ENCODE data around the gene MRPL55. TPM values are rescaled to one million over a fixed set of nuclear protein-coding genes. Genes with fewer than 3 reads are reported as not detected.
A peak's percentile ranks its signal among the peaks of the same experiment; 100 is the strongest.
"Not testable (repeated sequence)": the region's sequence is repeated elsewhere in the genome, so short reads cannot be mapped to it uniquely, and the experiment has no call there.

The MRPL55 gene
- total RNA-seq, 1 donor from 2014 or later = 43.7 TPM

DNA sequence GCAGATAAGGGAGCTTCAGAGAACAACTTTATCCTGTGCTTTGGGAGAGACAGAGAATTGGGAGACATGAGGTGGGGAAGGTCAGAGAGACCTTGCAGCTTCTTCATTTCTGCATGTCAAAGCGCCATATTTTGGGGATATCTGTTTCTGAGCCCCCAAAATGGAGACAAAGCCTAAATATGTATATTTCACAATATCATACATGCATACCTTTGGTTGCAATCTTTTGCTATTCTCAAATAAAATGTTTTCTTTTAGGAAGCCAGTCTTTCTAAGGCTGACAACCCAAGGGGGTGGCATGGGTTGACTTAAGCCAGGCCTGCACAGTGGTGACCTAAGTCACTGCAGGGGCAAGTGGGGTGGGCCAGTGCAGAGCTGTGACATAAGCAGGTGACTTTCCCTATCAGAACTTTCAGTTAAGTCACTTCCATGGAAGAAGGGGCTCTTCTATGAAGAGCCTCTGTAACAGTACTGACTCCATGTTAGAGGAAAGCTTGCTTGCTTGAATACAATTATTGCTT, 13.9 kb upstream of the MRPL55 start:
- DNase-seq (ENCODE audit: low spot score) = no peak

DNA sequence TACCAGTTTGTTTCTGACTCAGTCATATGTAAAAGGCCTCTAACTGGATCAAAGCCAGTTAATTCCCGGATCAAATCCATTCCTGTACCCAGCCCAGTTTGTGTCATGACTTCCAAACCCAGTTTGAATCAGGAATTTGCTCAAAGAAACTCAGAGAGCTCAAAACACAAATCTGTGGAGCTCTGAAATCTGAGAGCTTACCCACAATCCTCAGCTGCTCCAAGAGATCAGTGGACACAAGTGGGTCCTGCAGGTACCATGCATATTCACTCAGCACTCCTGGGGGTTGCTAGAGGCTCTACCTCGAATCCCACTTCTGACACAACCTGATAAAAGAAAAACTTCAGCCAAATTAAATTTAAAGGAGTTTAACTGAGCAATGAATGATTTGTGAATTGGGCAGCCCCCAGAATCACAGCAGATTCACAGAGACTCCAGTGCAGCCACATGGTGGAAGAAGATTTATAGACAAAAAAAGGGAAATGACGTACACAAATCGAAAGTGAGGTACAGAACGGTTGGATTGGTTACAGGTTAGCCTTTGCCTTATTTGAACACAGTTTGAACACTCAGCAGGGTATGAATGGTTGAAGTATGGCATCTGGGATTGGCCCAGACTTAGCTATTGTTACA, 11.9 kb upstream of the MRPL55 start:
- DNase-seq (ENCODE audit: low spot score) = no peak

DNA sequence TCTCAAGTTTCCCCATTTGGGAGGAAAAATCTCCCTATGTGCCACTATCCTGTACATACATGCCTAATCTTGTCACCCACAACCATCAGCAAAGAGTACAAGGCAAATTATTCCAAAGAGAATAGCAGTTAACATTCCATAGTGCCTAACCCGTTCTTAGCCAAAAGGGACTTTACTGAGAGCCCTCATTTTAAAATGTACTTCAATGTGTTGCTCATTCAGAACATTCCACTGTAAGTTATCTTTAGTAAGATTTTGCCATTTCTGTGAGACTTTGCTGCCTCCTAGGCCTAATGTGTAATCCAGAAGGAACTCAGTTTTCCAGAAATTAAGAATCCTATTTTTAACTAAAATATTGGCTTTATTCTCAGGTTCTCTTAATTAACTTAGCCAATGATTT, 11.3 kb upstream of the MRPL55 start:
- no peak for DNase-seq (ENCODE audit: low spot score)

DNA sequence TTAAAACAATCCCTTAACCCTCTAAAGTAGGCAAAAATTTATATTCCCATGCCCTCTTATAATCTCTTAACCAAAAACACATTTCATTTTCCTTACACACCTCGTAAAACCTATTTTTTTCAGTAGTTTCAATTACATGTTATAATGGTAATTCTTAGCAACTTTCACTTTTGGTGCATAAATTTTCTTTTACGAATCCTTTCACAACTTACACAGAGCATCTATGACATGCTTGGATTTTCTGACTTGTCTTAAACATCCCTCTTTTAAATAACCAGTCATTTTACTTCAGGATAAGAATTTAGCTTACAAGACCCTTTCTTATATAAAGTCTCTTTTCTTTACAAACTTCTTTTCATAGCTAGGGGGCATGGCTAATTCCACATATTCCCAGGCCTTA, 8.9 kb upstream of the MRPL55 start:
- no peak for DNase-seq (ENCODE audit: low spot score)

DNA sequence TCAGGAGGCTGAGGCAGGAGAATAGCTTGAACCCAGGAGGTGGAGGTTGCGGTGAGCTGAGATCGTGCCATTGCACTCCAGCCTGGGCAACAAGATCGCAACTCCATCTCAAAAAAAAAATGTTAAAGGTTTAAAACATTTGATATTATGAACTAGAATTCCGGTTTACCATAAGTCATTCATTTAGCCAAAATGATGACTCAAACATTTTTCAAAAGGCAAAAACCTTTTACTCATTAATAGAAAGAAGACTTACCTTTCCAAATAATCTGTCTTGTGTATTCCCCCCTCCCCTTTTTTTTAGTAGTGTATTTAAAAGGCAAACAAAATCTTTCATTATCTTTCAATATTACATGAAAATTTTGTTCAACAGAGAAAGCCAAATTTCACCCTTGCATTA, 8.2 kb upstream of the MRPL55 start:
- no peak for DNase-seq (ENCODE audit: low spot score)

DNA sequence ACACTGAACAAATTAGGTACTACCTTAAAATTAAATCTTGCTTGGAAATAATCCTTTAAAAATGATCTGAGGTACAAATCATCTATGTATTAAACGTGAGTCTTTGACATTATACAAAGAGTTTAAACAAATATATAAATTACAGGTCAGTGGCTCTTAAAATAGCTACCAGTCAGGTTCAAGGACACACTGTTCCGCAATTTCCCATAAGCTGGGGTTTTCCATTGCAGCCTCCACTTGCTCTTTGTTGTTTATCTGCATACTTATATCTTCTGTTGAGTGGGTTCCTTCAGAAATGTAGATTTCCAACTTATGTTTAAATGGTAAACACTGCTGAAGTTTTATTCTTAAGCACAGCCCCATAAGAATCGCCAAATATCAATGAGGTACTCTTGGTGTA, 5.7 kb upstream of the MRPL55 start:
- no peak for DNase-seq (ENCODE audit: low spot score)

DNA sequence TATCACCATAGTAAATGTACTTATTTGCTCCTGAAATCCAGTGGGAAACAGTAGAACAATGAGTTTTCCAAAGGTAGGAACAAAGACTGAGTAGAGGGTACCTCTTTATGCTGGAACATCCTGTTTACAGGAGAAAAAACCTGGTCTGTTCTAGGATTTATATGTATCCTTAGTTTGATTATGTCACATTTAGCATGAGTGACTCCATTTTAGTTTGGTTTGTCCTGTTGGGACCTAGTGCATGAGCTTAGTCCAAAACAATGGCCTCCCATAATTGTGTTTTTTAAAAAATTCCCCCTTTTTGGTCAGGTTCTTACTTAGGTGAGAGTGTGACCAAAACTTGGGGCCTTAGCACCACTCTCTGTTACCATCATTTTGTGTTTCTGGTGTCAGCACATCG, 3.5 kb upstream of the MRPL55 start:
- DNase-seq (ENCODE audit: low spot score) = no peak

DNA sequence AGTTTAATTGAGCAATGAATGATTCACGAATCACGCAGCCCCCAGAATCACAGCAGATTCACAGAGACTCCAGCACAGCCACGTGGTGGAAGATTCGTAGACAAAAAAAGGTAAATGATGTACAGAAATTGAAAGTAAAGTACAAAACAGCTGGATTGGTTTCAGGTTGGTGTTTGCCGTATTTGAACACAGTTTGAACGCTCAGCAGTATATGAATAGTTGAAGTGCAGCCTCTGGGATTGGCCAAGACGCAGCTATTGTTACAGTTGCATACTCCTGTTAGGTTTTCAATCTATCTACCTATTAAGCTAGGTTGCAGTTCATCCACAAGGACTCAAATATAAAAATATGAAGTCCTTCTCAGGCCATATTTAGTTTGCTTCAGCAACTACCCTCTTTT, 3.1 kb upstream of the MRPL55 start:
- no peak for DNase-seq (ENCODE audit: low spot score)

DNA sequence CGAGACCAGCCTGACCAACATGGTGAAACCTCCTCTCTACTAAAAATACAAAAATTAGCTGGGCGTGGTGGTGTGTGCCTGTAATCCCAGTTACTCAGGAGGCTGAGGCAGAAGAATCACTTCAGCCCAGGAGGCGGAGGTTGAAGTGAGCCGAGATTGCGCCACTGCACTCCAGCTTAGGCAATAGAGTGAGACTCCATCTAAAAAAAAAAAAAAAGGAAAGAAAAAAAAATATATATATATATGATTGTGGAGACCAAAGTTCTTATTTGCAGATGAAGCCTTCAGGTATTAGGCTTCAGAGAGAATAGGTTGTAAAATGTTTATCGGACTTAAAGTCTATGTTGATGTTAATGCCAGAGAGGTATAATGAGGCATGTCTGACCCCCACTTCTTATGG, 2.2 kb upstream of the MRPL55 start:
- not testable (repeated sequence) for DNase-seq (ENCODE audit: low spot score)

DNA sequence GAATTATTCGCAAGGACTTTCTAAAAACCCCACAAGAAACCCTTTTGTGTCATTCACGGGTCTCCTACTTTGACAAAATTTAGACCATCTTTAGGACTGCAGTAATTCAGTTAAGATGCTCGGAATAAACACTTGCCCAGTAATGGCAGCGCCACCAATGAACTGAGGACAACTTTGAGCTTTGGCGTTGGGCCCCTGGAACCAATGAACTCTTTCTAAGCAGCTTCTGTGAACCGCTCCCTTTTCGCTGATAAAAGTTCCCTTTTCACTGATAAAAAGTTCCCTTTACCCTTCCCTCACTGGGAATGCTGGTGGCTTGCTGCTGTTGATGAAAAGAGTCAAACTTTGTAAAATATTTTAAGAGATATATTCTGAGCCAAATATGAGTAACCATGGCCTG, 1.5 kb upstream of the MRPL55 start:
- no peak for DNase-seq (ENCODE audit: low spot score)

DNA sequence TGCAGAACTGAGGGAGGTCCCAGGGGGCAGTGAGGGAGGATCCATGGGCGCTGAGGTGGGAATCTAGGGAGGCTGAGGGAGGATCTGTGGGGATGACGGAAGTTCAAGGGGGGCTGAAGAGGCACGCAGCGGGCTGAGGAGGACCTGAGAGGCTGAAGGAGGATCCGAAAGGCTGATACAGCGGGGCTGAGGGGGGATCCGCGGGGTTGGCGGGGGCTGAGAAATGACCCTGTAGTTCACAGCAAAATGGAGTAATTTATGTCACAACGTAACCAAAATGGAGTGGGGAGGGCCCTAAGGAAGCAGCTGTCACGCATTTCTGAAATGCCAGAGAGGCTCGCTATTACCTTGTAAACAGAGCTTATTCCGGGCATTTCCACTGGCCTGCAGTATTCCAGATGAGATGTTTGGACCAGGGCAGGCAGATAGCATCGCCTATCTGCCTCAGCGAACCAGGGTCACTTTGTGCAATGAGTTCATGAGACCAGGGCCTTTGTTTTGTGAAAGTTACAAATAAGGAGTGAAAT, 926 bp upstream of the MRPL55 start:
- no peak for DNase-seq (ENCODE audit: low spot score)

DNA sequence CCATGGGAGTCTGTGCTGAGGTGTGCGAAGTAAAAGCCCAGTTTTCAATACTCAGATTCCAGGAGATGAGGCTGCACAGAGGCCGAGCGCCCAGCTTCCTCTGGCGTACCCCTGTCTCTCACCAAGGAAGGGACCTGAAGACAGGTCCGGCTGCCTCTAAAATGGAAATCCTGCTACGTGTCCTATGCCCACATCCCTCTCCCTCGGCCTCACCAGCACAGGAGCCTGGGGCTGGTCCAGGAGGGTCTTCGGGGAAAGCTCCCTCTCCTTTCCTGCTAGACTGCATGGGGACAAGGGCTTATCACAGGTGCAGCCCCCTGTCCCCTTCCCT, 392 bp downstream of the MRPL55 start:
- DNase-seq (ENCODE audit: low spot score) = no peak

DNA sequence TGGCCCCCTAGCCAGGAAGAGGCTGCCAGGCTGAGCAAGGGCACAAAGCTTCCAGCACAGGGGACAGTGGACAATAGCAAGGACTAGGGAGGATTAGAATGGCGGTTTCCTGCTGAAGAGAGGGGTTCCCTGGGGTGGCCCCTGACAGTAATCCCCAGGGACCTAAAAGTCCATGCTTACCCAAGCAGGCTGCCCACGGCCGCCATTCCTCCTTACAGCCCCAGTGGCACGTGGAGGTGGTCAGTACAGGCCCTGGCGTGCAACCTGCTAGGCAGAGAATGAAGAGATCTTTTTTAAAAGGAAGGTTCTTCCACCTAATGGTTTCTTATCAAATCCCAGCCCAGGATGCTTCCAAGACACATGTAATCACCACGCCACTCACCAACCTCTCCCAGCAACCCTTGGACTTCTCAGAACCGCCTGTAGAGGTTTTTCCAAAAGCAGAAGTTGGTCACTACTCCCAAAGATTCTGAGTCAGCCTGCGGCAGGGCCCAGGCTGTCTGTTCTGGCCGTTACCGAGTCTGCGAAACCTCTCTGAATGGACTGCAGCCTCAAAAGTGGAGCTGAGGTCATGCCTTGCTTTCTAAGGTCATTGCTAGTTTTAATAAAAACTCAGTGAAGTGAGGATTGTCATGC, 926 bp downstream of the MRPL55 start:
- DNase-seq (ENCODE audit: low spot score) = no peak

DNA sequence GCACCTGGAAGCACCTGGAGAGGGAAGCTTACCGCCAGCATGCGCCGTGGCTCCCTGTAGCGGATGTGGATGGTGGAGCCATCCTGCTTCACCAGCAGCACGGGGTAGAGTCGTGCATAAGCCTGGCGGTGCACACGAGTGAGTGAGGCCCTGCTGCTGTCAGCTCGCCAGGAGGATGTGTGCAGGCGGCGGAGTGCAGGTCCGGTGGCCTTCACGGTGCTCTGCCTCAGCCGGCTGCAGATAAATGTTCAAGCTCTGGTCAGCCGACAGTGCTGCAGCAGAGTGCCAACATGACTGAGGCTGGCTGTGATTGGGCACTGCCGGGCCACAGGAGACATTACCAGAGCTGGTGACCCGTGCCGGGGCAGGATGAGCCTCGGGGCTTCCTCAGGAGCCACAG, 1.5 kb downstream of the MRPL55 start:
- no peak for DNase-seq (ENCODE audit: low spot score)

DNA sequence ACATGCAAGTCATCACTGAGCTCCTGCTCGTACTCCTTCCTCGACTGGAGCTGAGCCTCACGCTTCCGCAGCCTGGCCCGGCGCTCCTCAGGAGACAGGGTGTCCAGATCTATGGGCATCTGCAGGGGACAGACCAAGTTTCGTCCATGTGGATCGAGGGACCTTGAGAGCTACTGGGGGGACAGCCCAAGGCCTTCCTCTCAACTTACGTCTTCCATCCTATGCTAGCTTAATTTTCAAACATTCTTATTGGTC, 2.4 kb downstream of the MRPL55 start:
- no peak for DNase-seq (ENCODE audit: low spot score)

DNA sequence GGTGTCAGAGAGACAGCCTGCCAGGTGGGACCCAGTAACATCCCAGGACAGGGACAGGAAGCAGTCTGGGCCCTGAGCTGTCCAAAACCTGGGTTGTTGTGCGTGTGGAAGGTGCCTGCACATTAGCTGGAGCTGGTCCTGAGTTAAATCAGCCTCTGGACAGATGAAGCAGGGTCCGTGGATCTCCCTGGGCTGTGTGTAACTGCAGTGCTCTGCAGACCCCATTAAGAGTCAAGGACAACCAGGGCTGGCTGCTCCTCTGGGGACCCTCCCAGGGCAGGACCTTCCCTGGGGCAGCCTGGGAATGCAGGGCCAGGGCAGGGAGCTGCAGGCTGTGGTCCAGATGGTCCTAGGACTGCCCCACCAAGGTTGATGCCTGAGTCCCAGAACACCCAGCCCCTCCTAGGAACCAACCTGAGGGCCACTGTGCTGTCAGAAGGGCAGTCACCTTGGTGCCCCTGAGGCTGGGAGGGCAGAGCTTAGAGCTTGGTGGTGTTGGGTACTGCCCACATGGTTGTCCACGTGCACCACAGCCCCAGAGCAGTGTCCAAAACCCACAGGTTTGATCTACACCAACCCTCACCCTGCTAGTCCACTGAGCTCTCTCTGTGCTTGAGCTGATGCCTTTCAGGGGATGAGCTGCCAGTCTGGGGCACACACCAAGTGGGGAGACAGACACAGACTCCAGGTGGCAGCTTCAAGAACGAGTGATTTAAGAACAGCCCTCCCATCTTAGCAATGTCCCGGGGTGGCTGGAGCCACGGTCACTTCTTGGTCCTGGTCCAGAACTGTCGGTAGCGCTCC, 2.9 kb downstream of the MRPL55 start:
- DNase-seq (ENCODE audit: low spot score) = no peak

DNA sequence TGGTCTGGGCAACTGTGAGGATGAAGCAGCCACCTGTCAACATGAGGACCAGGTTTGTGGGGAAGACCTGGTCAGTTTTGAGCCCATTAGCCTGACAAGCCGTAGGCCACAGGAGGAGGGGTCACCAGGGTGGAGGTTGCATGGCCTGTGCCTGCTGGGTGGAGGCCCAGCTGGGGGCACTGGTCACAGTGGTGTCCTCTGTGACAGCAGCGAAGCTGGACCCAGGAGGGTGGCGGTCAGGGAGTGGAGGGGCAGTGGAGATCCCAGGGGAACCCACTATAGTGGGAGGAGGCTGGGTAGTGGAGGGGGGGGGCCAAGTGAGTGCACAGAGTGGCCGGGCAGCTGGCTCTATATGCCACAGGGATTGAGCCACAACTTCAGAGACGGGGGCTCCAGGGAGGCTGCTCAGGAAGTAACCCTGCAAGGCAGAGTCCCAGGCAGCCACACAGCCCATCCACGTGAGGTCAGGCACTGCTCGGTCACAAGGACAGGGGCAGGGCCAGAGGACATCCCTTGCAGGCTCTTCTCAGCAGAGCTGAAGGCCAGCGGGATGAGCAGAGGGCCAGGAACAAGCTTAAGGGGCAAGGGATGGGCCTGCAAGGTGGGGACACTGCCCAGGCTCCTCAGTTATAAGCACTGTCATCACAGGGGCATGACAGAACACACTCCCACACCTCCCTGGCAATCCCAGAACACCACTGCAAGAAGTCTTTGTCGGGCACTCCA, 3.7 kb downstream of the MRPL55 start:
- no peak for DNase-seq (ENCODE audit: low spot score)

DNA sequence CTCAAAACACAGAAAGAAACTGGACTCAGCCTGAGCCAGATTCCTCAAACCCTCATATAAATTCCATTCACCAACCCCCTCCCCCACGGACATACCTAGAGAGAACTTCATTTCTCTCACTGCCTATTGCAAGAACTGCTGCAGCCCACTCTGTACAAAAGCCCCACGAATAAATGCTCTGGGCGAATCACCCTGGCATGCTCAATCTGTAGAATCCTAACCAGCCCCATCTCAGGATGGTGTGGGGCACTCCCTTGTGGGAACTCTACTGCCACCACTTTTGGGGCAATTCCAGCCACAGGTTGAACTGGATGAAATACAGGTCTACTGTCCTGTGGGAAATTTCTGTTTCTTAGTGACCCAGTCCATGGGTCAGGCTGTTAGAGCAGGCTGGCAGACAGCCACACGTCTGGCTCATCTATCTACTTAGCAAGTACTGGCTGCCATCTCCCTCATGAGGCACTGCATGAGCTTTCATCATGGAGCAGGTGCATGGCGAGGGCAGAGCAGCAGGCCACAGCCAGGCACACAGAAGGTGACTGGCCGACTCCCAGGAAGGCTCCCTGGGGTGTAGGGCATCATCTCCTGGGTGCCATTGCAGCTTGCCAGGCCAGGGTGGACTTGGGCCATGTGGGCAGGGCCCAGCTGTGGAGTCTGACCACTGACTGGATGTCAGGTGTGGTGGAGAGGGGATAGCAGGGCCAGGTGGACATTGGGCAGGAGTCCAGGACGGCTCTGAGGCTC, 4.4 kb downstream of the MRPL55 start:
- DNase-seq (ENCODE audit: low spot score) = peak; percentile 42

DNA sequence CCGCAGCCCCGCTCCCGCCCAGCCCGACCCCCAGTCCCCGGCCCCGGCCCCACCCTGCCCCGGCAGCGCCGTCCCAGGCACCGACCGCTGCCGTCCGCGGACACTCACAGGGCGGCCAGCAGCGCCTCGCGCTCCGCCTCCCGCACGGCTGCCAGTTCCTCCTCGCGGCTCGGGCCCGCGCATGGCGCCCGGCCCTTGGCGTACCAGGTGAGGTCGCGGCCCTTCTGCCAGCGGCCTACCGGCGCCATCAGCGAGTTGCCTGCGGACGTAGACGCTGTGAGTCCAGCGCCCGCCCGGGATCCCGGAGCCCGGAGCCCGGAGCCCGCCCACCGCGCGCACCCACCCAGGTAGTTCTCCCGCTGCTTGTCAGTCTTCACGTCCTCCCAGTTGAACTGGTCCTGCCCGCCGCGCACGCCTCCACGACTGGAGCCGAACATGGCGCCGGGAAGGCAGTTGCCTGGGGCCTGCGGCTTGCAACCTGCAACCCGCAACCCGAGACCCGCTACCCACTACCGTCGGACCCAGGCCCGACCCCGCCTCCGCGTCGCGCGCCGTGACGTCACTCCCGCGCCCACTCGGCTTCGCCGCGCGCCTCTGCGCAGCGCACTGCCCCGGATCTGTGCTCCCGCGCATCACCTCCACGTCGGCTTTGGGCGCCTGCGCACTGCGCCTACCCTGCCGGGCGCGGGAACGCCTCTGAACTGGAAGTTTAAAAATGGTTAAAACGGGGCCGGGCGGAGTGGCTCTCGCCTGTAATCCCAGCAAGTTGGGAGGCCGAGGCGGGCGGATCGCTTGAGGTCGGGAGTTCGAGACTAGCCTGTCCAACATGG, 6.1 kb downstream of the MRPL55 start, which contains the start of gene C1orf35:
Gene C1orf35 (minus strand): TSS at position 535 of the 830 bp plus-strand sequence. CDS start 98 bp downstream, at position 437.
- DNase-seq (ENCODE audit: low spot score) = peak; percentile 95

DNA sequence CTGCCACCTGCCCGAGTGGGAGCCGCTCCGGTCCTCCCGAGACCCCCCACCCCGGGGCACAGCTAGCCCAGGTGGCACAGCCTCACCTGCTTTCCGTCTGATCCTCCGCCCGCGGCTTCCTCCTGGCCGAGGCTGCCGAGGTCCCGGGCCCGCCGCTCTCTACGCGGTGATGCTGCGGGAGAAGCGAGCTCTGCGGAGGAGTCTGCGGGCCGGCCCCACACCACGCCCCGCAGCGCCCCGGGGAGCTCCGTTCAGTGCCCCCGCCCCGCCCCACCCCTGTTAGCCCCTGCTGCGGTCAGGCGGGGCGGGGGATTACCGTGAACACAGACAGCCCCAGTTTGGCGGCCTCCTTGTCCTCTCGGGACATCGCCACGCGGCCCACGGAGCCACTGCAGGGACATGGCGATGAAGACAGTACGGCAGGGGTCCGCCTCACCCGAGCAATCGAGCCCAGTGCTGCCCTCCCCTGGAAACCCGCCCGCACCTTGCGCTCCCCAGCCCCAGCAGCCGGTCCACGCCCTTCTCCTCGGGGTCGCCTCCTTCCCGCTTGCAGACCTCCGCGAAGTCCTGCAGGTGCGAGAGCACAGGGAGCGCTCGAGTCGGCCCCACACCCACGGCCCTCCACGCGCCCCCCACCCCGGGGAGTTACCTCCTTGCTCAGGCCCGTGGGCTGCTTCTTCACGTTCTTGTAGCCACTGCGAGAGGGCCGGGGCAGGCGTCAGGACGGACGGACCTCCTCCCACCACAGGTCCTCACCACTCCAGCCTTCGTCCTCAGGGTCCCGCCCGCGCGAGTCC, 6.9 kb downstream of the MRPL55 start:
- peak; percentile 68 for DNase-seq (ENCODE audit: low spot score)
